AG04450 (cell line): Measurements from ENCODE around the gene DGKZ. TPM values are rescaled to one million over a fixed set of nuclear protein-coding genes. Genes with fewer than 3 reads are reported as not detected.

ENCODE experiments used
- CTCF ChIA-PET: fragments of 300-600, 350-600 bp; formaldehyde crosslinking; extraction: SDS; loops from one replicate; lab custom pipeline; 2022; ENCODE audit warnings: antibody characterized with exemption, inconsistent platforms; lab: Charles Lee
- POLR2A ChIA-PET: fragments of 350-600 bp; formaldehyde crosslinking; extraction: SDS; loops from one replicate; lab custom pipeline; 2021; ENCODE audit warnings: antibody characterized with exemption, inconsistent platforms; lab: Yijun Ruan, JAX
- DNase-seq: peaks from one replicate; pipeline ENCODE4 v3.0.0-alpha.2; 2011; ENCODE audit warnings: low read depth, low spot score
- H3K27ac ChIP-seq: one replicate; pipeline ENCODE4 v1.5.1; 2012; ENCODE audit warnings: low read depth, low read length, control low read depth
- H3K27me3 ChIP-seq: one replicate; pipeline ENCODE4 v1.6.0; 2012; ENCODE audit warnings: low read length; ENCODE audit not compliant: control insufficient read depth, insufficient read depth
- H3K4me3 ChIP-seq: 2 replicates; pipeline ENCODE4 v1.5.1; 2011; ENCODE audit warnings: mild to moderate bottlenecking, low read depth, low read length, control low read depth
- H3K9me3 ChIP-seq: 2 replicates; pipeline ENCODE4 v1.5.1; 2012; ENCODE audit warnings: low read length; ENCODE audit not compliant: control insufficient read depth, insufficient read depth
- CTCF ChIP-seq: IDR thresholded peaks from 2 replicates; pipeline ENCODE4 v1.5.1; 2011; ENCODE audit warnings: low read depth, low read length, control low read depth, inconsistent platforms
- polyA plus RNA-seq: library from polyadenylated mRNA; depleted of rRNA; stranded (reverse); fragments of >200 nt; gene quantifications from 2 replicates; pipeline ENCODE4 v1.2.3, GENCODE V29; 2011

DGKZ gene
- polyA plus RNA-seq, 1 experiment = 15.8 TPM

GRCh38 chr11:46373787-46374740, 26.8 kb downstream of the DGKZ start:
- no peak for TF ChIP-seq CTCF

GRCh38 chr11:46374815-46375214, 27.6 kb downstream of the DGKZ start:
- no peak for DNase-seq
- Histone ChIP-seq H3K4me3 (no peak overlapping the region), H3K9me3 (peaks cover 4% of the 10 kb centered on the region; the same call in 1 of the 2 replicates), H3K27me3 (no peaks in the 10 kb centered on the region), H3K27ac (no peak overlapping the region)
- TF ChIP-seq CTCF = no peak
- ChIA-PET POLR2A (interaction anchor here (0.5 kb wide), 1 partner anchor 14 kb away, joined by 3 read pairs; no protein-coding TSS in a partner anchor), CTCF (no interaction called here)

More at GRCh38 chr11:46373787-46374740, 26.8 kb downstream of the DGKZ start:
- ChIA-PET POLR2A (no interaction called here), CTCF (no interaction called here)
- Histone ChIP-seq H3K9me3 (peaks cover 4% of the 10 kb centered on the region; the same call in 1 of the 2 replicates), H3K27ac (no peak overlapping the region), H3K27me3 (no peaks in the 10 kb centered on the region), H3K4me3 (no peak overlapping the region)
- no peak for DNase-seq

- no peak for DNase-seq
- no peaks in the 10 kb centered on the region for H3K27me3 ChIP-seq
- H3K27ac ChIP-seq = no peak overlapping the region
- ChIA-PET CTCF (no interaction called here), POLR2A (interaction anchor here (0.5 kb wide), 1 partner anchor 15 kb away, joined by 3 read pairs; no protein-coding TSS in a partner anchor)
- no peak for TF ChIP-seq CTCF
- peaks cover 4% of the 10 kb centered on the region; the same call in 1 of the 2 replicates for H3K9me3 ChIP-seq
- H3K4me3 ChIP-seq = no peak overlapping the region
These were observed 28.3 kb downstream of the DGKZ start for GRCh38 chr11:46375392-46376101.

- CTCF ChIA-PET = no interaction called here
- Histone ChIP-seq H3K4me3 (no peak overlapping the region), H3K27ac (no peak overlapping the region), H3K9me3 (peaks cover 4% of the 10 kb centered on the region; the same call in 1 of the 2 replicates), H3K27me3 (no peaks in the 10 kb centered on the region)
- no peak for TF ChIP-seq CTCF
- DNase-seq = no peak
- POLR2A ChIA-PET = no interaction called here
These were observed 29.2 kb downstream of the DGKZ start for GRCh38 chr11:46376258-46377050.
